Measurements from ENCODE around the gene PPIF. TPM values are rescaled to one million over a fixed set of nuclear protein-coding genes. Genes with fewer than 3 reads are reported as not detected.

PPIF gene
- total RNA-seq, 2 experiments from 2014 or later = 55.7 to 121 TPM

- ChIA-PET POLR2A (interaction anchor here (1.0 to 1.7 kb wide), 2 partner anchors 75 to 169 kb away, joined by 3 read pairs; no protein-coding TSS in a partner anchor), CTCF (ENCODE audit: unreplicated experiment) (no interaction called here)
- no peaks in the 10 kb centered on the region for H3K36me3 ChIP-seq (ENCODE audit: insufficient read depth, low read length)
- no peak for DNase-seq (ENCODE audit: low spot score)
- no peaks in the 10 kb centered on the region for H3K9me2 ChIP-seq (ENCODE audit: insufficient read depth, low read length)
- no peak overlapping the region for H3K27ac ChIP-seq (ENCODE audit: low read depth, low read length, poor library complexity, severe bottlenecking)
- H3K9me3 ChIP-seq (ENCODE audit: low read length) = no peaks in the 10 kb centered on the region
- H3K4me2 ChIP-seq (ENCODE audit: low read length) = no peak overlapping the region
- no peak for TF ChIP-seq CTCF (conservative IDR thresholded peaks at IDR 0.05; ENCODE audit: low read length)
- no peak for TF ChIP-seq EZH2phosphoT487 (IDR thresholded peaks at IDR 0.05; ENCODE audit: borderline replicate concordance, low read depth, low read length)
- intact Hi-C loops (cut with micrococcal nuclease; ENCODE audit: unreplicated experiment) = no loop called here
- BruUV-seq (replicated peaks) = no TSS peak
- no peak overlapping the region for H3K4me3 ChIP-seq (ENCODE audit: low read depth, low read length, poor library complexity, severe bottlenecking)
- H3K79me2 ChIP-seq (ENCODE audit: insufficient read depth, low read depth, low read length) = no peaks in the 10 kb centered on the region
- no peaks in the 10 kb centered on the region for H4K20me1 ChIP-seq (ENCODE audit: insufficient read depth, low read length)
- H3K4me1 ChIP-seq (ENCODE audit: insufficient read depth, low read length, poor library complexity, severe bottlenecking) = peaks cover 9% of the 10 kb centered on the region
- H2AFZ ChIP-seq (ENCODE audit: low read length) = peak overlapping the region; percentile 45; the same call in 1 of the 2 replicates
Observed at GRCh38 chr10:79323602-79324001, 23.7 kb upstream of the PPIF start.

DNA sequence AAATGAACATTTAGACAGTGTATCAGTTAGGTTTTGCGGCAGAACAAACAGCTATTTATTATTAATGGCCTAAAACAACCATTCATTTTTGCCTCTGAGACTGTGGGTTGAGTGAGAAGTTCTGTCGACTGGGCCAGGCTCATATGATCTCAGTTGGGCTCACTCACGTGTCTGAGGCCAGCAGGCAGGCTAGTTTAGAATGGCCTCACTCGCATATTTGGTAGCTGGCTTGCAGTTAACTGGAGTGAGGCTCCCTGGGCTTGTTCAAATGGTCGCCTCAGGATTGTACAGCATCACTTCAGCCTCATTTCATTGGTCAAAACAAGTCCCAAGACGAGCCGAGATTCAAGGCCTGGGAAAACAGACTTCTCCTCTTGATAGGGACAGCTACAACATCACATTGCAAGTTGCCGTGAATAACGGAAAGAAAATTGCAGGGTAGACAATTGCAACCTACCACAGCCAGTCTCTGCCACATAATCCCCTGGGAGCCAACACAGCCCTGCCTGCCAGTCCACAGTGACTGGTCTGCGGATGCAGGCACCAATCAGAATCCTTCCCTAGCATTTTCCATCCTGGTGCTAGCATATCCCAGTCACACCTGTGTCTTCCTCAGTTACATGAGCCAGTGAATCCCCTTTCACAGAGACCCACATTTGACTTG, 23.1 kb upstream of the PPIF start:
- H3K79me2 ChIP-seq (ENCODE audit: insufficient read depth, low read depth, low read length) = no peaks in the 10 kb centered on the region
- peaks cover 9% of the 10 kb centered on the region for H3K4me1 ChIP-seq (ENCODE audit: insufficient read depth, low read length, poor library complexity, severe bottlenecking)
- no peak overlapping the region for H3K4me3 ChIP-seq (ENCODE audit: low read depth, low read length, poor library complexity, severe bottlenecking)
- TF ChIP-seq EZH2phosphoT487 (IDR thresholded peaks at IDR 0.05; ENCODE audit: borderline replicate concordance, low read depth, low read length) (no peak), CTCF (conservative IDR thresholded peaks at IDR 0.05; ENCODE audit: low read length) (no peak)
- H3K27ac ChIP-seq (ENCODE audit: low read depth, low read length, poor library complexity, severe bottlenecking) = no peak overlapping the region
- no TSS peak for BruUV-seq (replicated peaks)
- DNase-seq (ENCODE audit: low spot score) = no peak
- no peaks in the 10 kb centered on the region for H4K20me1 ChIP-seq (ENCODE audit: insufficient read depth, low read length)
- H3K9me2 ChIP-seq (ENCODE audit: insufficient read depth, low read length) = no peaks in the 10 kb centered on the region
- POLR2A ChIA-PET = interaction anchor here (1.0 to 1.7 kb wide), 2 partner anchors 75 to 168 kb away, joined by 3 read pairs; no protein-coding TSS in a partner anchor
- no peaks in the 10 kb centered on the region for H3K36me3 ChIP-seq (ENCODE audit: insufficient read depth, low read length)
- H3K4me2 ChIP-seq (ENCODE audit: low read length) = no peak overlapping the region
- CTCF ChIA-PET (ENCODE audit: unreplicated experiment) = no interaction called here
- H2AFZ ChIP-seq (ENCODE audit: low read length) = no peak overlapping the region
- H3K9me3 ChIP-seq (ENCODE audit: low read length) = no peaks in the 10 kb centered on the region
- intact Hi-C loops (cut with micrococcal nuclease; ENCODE audit: unreplicated experiment) = no loop called here

DNA sequence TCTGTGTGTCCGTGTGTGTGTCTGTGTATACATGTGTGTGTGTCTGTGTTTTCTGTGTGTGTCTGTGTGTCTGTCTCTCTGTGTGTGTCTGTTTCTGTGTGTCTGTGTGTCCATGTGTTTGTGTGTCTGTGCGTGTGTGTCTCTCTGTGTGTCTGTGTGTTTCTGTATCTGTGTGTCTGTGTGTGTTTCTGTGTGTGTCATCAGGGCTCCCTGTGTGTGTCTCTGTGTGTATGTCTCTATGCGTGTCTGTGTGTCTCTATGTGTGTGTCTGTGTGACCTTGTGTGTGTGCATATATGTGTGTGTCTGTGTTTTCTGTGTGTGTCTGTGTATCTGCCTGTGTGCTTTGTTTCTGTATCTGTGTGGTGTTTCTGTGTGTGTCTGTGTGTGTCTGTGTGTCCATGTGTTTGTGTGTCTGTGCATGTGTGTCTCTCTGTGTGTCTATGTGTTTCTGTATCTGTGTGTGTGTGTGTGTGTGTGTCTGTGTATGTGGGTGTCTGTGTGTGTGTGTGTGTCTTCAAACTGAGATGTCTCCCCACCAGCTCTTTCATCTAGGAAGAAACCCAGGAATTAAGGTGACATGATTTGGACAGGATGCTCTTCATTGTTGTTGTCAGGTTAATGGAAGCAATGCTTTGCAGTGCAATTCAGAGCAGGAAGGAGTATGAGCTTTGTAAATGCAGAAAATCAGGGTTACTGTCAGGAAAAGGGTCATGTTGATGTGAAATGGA, 20.7 kb upstream of the PPIF start:
- Histone ChIP-seq H3K36me3 (ENCODE audit: insufficient read depth, low read length) (no peaks in the 10 kb centered on the region), H3K79me2 (ENCODE audit: insufficient read depth, low read depth, low read length) (no peaks in the 10 kb centered on the region), H3K4me3 (ENCODE audit: low read depth, low read length, poor library complexity, severe bottlenecking) (no peak overlapping the region), H3K4me1 (ENCODE audit: insufficient read depth, low read length, poor library complexity, severe bottlenecking) (peaks cover 9% of the 10 kb centered on the region), H3K9me3 (ENCODE audit: low read length) (no peaks in the 10 kb centered on the region), H3K27ac (ENCODE audit: low read depth, low read length, poor library complexity, severe bottlenecking) (no peak overlapping the region), H2AFZ (ENCODE audit: low read length) (no peak overlapping the region), H4K20me1 (ENCODE audit: insufficient read depth, low read length) (no peaks in the 10 kb centered on the region), H3K9me2 (ENCODE audit: insufficient read depth, low read length) (no peaks in the 10 kb centered on the region), H3K4me2 (ENCODE audit: low read length) (no peak overlapping the region)
- no TSS peak for BruUV-seq (replicated peaks)
- intact Hi-C loops (cut with micrococcal nuclease; ENCODE audit: unreplicated experiment) = no loop called here
- no peak for DNase-seq (ENCODE audit: low spot score)
- CTCF ChIA-PET (ENCODE audit: unreplicated experiment) = no interaction called here
- no peak for TF ChIP-seq CTCF (conservative IDR thresholded peaks at IDR 0.05; ENCODE audit: low read length)
- no peak for TF ChIP-seq EZH2phosphoT487 (IDR thresholded peaks at IDR 0.05; ENCODE audit: borderline replicate concordance, low read depth, low read length)
- POLR2A ChIA-PET = no interaction called here
